Measurements from ENCODE around the gene GBA2. TPM values are rescaled to one million over a fixed set of nuclear protein-coding genes. Genes with fewer than 3 reads are reported as not detected.
A peak's percentile ranks its signal among the peaks of the same experiment; 100 is the strongest.

GBA2 gene
- total RNA-seq, 4 donors from 2014 or later: 33.7 to 94.7 (median 57.9) TPM

DNA sequence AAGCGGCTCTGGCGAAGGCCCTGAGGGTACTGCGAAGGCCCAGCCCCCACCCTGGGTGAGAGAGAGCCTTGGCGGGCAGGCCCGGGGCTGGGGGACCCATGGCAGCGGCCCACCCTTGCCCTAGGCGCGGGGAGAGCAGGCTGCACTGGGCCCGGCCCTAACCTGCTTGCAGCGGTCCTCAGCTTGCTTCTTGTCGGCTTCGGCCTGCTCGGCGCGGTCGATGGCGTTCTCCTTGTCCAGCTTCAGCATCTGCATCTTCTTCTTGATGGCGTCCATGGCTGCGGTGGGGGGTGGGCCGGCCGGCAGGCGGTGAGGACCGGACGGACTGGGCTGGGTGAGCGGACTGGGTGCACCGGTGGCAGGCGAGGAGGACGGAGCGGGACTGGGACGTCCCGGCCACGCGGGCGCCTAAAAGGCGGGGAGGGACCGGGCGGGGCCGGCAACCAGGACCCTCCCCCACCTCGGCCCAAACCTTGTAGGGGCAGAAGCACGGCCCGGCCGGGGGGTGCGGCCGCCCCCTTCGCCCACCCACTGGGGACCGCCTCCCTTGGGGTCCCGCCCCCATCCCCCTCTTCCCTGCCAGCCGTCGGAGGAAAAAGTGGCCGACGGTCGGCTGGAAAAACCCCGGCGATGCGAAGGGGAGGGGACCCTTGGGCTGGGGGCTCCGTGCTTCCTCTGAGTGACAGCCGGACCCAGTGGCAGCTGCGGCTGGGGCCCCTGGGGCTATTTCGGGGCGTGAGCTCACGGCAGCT lies 59.3 kb downstream of the GBA2 start, which contains the start of gene TPM2:
Gene TPM2, minus strand, starts transcription at position 384 of the 752 bp plus-strand sequence. Its CDS starts 108 bp downstream, at position 276.
- TF ChIP-seq, protein P1, sequence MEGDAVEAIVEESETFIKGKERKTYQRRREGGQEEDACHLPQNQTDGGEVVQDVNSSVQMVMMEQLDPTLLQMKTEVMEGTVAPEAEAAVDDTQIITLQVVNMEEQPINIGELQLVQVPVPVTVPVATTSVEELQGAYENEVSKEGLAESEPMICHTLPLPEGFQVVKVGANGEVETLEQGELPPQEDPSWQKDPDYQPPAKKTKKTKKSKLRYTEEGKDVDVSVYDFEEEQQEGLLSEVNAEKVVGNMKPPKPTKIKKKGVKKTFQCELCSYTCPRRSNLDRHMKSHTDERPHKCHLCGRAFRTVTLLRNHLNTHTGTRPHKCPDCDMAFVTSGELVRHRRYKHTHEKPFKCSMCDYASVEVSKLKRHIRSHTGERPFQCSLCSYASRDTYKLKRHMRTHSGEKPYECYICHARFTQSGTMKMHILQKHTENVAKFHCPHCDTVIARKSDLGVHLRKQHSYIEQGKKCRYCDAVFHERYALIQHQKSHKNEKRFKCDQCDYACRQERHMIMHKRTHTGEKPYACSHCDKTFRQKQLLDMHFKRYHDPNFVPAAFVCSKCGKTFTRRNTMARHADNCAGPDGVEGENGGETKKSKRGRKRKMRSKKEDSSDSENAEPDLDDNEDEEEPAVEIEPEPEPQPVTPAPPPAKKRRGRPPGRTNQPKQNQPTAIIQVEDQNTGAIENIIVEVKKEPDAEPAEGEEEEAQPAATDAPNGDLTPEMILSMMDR (IDR thresholded peaks at IDR 0.05): no peak
- no peak for DNase-seq (ENCODE audit: low spot score)
- peak; percentile 30 for ATAC-seq (ENCODE audit: low FRiP score)

DNA sequence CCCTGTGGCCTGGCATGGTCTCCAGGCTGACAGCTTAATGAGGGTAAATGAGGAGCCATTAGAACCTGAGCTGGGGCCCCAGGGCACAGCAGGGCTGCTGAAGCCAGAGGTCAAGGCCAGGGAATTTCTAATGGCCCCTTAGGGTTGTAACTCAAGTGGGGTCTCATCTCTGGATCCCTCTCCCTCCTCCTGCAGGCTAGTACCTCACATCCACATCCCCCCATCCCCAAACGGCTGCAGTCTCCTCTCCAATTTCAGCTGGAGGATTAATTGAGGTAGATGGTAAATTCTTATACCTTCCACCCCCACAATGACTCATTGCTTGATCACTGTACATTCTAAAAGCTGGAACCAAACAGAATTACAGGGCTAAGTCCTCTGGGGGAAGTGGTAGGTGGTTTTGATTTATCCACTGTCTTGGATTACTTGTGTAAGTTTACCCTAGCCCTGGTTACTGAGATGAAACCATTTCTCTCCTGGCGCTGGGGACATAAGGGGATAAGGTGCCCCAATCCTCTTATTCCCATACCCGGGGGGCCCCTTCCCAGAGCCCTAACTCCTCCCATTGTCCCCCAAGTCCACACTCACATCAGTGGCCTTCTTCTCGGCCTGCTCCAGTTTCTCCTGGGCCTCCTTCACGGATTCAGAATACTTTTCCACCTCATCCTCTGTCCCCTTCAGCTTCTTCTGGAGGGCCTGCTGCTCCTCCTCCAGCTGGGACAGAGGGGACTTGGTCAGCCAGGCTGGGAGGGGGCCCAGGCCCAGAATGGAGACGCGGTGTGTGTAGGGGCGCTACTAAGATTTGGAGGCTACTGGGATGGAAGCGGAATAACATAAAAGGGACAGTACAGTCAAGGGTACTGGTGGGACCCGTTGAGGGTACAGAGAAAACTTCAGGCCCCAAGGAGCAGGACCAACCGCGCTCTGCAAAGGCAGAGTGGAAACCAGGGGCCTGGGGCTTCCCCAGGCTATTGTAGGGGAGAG lies 60.2 kb downstream of the GBA2 start:
- TF ChIP-seq, protein P1 (IDR thresholded peaks at IDR 0.05): no peak
- ATAC-seq (ENCODE audit: low FRiP score): peak; percentile 60
- no peak for DNase-seq (ENCODE audit: low spot score)

DNA sequence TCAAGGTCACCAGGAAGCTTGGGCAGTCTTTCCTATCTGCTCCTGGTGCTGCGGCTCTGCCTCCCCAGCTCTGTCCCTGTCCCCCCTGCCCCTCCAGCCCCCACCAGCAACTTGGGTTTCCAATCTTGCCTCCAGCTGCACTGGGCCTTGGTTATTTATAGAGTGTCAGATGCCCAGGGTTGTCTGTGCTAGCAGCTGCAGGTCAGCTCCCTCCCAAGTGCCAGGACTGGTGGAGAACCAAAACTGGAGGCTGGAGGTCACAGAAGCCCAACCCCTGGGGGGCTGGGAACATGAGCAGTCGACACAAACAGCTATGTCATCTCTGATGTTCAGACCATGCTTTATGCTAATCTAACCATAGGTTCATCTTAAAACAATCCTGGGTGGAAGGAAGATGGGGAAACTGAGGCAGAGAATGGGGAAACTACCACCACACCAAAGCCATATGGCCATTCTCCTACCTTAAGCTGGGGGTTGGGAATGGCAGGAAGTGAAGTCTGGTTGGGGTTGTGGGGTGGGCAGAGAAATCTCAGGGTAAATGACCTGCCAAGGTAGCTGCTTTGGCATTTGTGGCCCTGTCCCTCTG lies 61.0 kb downstream of the GBA2 start:
- ATAC-seq (ENCODE audit: low FRiP score): no peak
- TF ChIP-seq, protein P1 (IDR thresholded peaks at IDR 0.05): no peak
- DNase-seq (ENCODE audit: low spot score): no peak

DNA sequence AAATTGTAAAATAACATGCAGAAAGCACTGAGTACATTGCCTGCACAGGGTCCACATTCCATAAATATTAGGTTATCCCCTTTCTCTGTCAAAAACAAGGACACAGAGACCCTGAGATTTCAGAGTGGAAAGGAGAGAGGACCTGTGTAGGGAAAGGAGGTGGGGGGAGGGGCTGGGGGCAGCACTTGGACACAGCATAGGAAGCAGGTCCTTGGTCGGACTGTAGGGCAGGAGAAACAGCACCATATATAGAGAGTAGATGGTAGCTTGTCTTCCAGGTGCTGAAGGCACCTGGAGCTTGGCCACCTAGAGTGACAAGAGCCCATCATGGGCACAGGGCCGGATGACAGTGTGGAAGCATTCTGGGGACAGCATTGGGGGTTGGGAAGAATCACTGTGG lies 61.7 kb downstream of the GBA2 start:
- DNase-seq (ENCODE audit: low spot score) (no peak), ATAC-seq (ENCODE audit: low FRiP score) (no peak)
- TF ChIP-seq, protein P1 (IDR thresholded peaks at IDR 0.05): no peak

Small RNAs within 50 kb of the gene (small RNA-seq; reads per million reads assigned to genes)
- not detected for gene MIR6853

Other genes with a start within 250 kb of the GBA2 start
- 10 to 100 TPM; 29.6 to 53.0 (median 36.5) TPM for gene TESK1, start 144.0 kb downstream of the GBA2 start, total RNA-seq
- gene CD72, start 130.8 kb downstream of the GBA2 start, total RNA-seq: 10 to 100 TPM in 1 of 4 donors, 1 to 10 TPM in 3; 1.6 to 15.5 (median 4.9) TPM
- 1 to 10 TPM in 3 of 4 donors, under 1 TPM in 1; 0.74 to 5.2 (median 1.1) TPM for gene SIT1, start 98.3 kb downstream of the GBA2 start, total RNA-seq
- 1,000 to 10,000 TPM in 3 of 4 donors, 100 to 1,000 TPM in 1; 841 to 3,200 (median 2,180) TPM for gene RMRP, start 91.2 kb downstream of the GBA2 start, total RNA-seq
- 100 to 1,000 TPM in 1 of 4 donors, 10 to 100 TPM in 3; 35.8 to 108 (median 52.5) TPM for gene CCDC107, start 90.9 kb downstream of the GBA2 start, total RNA-seq
- gene ARHGEF39, start 84.0 kb downstream of the GBA2 start, total RNA-seq: 1 to 10 TPM in 1 of 4 donors, under 1 TPM in 2, not detected in 1; 0.36 to 2.8 (median 0.65) TPM
- 10 to 100 TPM in 1 of 4 donors, 1 to 10 TPM in 1, under 1 TPM in 1, not detected in 1; 0.82 to 35.4 (median 2.0) TPM for gene CA9, start 75.3 kb downstream of the GBA2 start, total RNA-seq
- gene TPM2, start 59.3 kb downstream of the GBA2 start, total RNA-seq: 100 to 1,000 TPM; 150 to 301 (median 237) TPM
- gene TLN1, start 17.0 kb downstream of the GBA2 start, total RNA-seq: 100 to 1,000 TPM; 301 to 553 (median 412) TPM
- gene CREB3, start 16.6 kb downstream of the GBA2 start, total RNA-seq: 10 to 100 TPM; 43.2 to 48.3 (median 45.8) TPM
- gene RGP1, start 59 bp upstream of the GBA2 start, total RNA-seq: 10 to 100 TPM; 12.7 to 19.2 (median 17.5) TPM
- gene MSMP, start 5.0 kb upstream of the GBA2 start, total RNA-seq: not detected
- 10 to 100 TPM; 13.7 to 28.2 (median 24.3) TPM for gene NPR2, start 42.4 kb upstream of the GBA2 start, total RNA-seq
- gene SPAG8, start 63.0 kb upstream of the GBA2 start, total RNA-seq: 1 to 10 TPM in 2 of 4 donors, under 1 TPM in 1, not detected in 1; 0.65 to 2.8 (median 2.0) TPM
- 10 to 100 TPM; 19.8 to 49.7 (median 40.6) TPM for gene HINT2, start 65.8 kb upstream of the GBA2 start, total RNA-seq
- not detected for gene FAM221B, start 79.5 kb upstream of the GBA2 start, total RNA-seq
- gene TMEM8B, start 80.0 kb upstream of the GBA2 start, total RNA-seq: 10 to 100 TPM in 1 of 4 donors, 1 to 10 TPM in 3; 2.7 to 13.2 (median 4.6) TPM
- not detected for gene OR13J1, start 121.2 kb upstream of the GBA2 start, total RNA-seq
- 10 to 100 TPM in 2 of 4 donors, 1 to 10 TPM in 2; 5.1 to 17.5 (median 11.3) TPM for gene HRCT1, start 157.0 kb upstream of the GBA2 start, total RNA-seq
- 10 to 100 TPM in 3 of 4 donors, 1 to 10 TPM in 1; 5.6 to 70.1 (median 18.4) TPM for gene SPAAR, start 160.3 kb upstream of the GBA2 start, total RNA-seq
- gene OR2S2, start 208.9 kb upstream of the GBA2 start, total RNA-seq: not detected